Measurements from ENCODE around the gene KLHL29. TPM values are rescaled to one million over a fixed set of nuclear protein-coding genes. Genes with fewer than 3 reads are reported as not detected.

Gene KLHL29
- total and polyA plus RNA-seq, 10 of the 15 experiments (the other 5 are each of a cell fraction or from before 2014, with no cell fraction given): 1.4 to 19.5 (median 6.1) TPM

- FAIRE-seq (no peak), ATAC-seq (no peak), DNase-seq (ENCODE audit: low read depth, low spot score) (no peak)
- Histone ChIP-seq H2AFZ (ENCODE audit: control insufficient read depth, low read depth, low read length) (no peak overlapping the region), H4K20me1 (ENCODE audit: control insufficient read depth, insufficient read depth) (no peaks in the 10 kb centered on the region), H3K9me3 (replicated peaks; ENCODE audit: control insufficient read depth, insufficient read depth, low read length) (peaks cover 4% of the 10 kb centered on the region; the same call in 1 of the 3 replicates), H3K36me3 (ENCODE audit: control insufficient read depth in 2 of 2, insufficient read depth in 2 of 2, low read length in 1 of 2) (no peaks in the 10 kb centered on the region; a peak in 2 of 4 replicates), H3K4me3 (no peak overlapping the region), H3K79me2 (ENCODE audit: control insufficient read depth, insufficient read depth, low read length) (no peaks in the 10 kb centered on the region), H3K4me1 (ENCODE audit: control insufficient read depth, insufficient read depth, low read length) (no peaks in the 10 kb centered on the region), H3K27me3 (replicated peaks in 1 of 2; ENCODE audit: control insufficient read depth in 2 of 2, insufficient read depth in 2 of 2, low read length in 1 of 2) (no peaks in the 10 kb centered on the region), H3K27ac (ENCODE audit: control insufficient read depth, insufficient read depth) (no peak overlapping the region), H3K9ac (ENCODE audit: control insufficient read depth, insufficient read depth, low read length) (no peak overlapping the region), H3K4me2 (ENCODE audit: control insufficient read depth, insufficient read depth) (no peak overlapping the region)
- in situ Hi-C loops (cut with MboI) (no loop called here), intact Hi-C loops (cut with micrococcal nuclease; ENCODE audit: unreplicated experiment) (no loop called here)
- POLR2A ChIA-PET: no interaction called here
- no TSS peak for BruUV-seq (replicated peaks)
- SMC1A ChIA-PET (ENCODE audit: uncharacterized antibody, unreplicated experiment): no interaction called here
- RAD21 ChIA-PET (ENCODE audit: unreplicated experiment): no interaction called here
- CTCF ChIA-PET: no interaction called here
- TF ChIP-seq SUZ12 (IDR thresholded peaks at IDR 0.05; ENCODE audit: unreplicated experiment) (no peak), YBX1 (IDR thresholded peaks at IDR 0.05) (no peak), JUNB (IDR thresholded peaks at IDR 0.05) (no peak), MYB (IDR thresholded peaks at IDR 0.05; ENCODE audit: borderline replicate concordance, low read depth, low read length) (no peak), ZNF217 (IDR thresholded peaks at IDR 0.05) (no peak), SUPT20H (IDR thresholded peaks at IDR 0.05; ENCODE audit: borderline replicate concordance, control insufficient read depth, low read depth, low read length) (no peak), FOS (IDR thresholded peaks at IDR 0.05; ENCODE audit: borderline replicate concordance, extremely low read depth, insufficient read length) (no peak), ZNF622 (IDR thresholded peaks at IDR 0.05) (no peak), DPF2 (IDR thresholded peaks at IDR 0.05) (no peak), E2F8 (IDR thresholded peaks at IDR 0.05; ENCODE audit: low read depth, partially characterized antibody) (no peak), RCOR1 (conservative IDR thresholded peaks at IDR 0.05; ENCODE audit: low read depth, low read length) (no peak)
- TF ChIP-seq, protein P1, sequence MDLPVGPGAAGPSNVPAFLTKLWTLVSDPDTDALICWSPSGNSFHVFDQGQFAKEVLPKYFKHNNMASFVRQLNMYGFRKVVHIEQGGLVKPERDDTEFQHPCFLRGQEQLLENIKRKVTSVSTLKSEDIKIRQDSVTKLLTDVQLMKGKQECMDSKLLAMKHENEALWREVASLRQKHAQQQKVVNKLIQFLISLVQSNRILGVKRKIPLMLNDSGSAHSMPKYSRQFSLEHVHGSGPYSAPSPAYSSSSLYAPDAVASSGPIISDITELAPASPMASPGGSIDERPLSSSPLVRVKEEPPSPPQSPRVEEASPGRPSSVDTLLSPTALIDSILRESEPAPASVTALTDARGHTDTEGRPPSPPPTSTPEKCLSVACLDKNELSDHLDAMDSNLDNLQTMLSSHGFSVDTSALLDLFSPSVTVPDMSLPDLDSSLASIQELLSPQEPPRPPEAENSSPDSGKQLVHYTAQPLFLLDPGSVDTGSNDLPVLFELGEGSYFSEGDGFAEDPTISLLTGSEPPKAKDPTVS (IDR thresholded peaks at IDR 0.05; ENCODE audit: low read depth, low read length): no peak
- TF ChIP-seq, protein P2, sequence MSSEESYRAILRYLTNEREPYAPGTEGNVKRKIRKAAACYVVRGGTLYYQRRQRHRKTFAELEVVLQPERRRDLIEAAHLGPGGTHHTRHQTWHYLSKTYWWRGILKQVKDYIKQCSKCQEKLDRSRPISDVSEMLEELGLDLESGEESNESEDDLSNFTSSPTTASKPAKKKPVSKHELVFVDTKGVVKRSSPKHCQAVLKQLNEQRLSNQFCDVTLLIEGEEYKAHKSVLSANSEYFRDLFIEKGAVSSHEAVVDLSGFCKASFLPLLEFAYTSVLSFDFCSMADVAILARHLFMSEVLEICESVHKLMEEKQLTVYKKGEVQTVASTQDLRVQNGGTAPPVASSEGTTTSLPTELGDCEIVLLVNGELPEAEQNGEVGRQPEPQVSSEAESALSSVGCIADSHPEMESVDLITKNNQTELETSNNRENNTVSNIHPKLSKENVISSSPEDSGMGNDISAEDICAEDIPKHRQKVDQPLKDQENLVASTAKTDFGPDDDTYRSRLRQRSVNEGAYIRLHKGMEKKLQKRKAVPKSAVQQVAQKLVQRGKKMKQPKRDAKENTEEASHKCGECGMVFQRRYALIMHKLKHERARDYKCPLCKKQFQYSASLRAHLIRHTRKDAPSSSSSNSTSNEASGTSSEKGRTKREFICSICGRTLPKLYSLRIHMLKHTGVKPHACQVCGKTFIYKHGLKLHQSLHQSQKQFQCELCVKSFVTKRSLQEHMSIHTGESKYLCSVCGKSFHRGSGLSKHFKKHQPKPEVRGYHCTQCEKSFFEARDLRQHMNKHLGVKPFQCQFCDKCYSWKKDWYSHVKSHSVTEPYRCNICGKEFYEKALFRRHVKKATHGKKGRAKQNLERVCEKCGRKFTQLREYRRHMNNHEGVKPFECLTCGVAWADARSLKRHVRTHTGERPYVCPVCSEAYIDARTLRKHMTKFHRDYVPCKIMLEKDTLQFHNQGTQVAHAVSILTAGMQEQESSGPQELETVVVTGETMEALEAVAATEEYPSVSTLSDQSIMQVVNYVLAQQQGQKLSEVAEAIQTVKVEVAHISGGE (CRISPR knock-in tag; IDR thresholded peaks at IDR 0.05): no peak
- TF ChIP-seq, protein P3, sequence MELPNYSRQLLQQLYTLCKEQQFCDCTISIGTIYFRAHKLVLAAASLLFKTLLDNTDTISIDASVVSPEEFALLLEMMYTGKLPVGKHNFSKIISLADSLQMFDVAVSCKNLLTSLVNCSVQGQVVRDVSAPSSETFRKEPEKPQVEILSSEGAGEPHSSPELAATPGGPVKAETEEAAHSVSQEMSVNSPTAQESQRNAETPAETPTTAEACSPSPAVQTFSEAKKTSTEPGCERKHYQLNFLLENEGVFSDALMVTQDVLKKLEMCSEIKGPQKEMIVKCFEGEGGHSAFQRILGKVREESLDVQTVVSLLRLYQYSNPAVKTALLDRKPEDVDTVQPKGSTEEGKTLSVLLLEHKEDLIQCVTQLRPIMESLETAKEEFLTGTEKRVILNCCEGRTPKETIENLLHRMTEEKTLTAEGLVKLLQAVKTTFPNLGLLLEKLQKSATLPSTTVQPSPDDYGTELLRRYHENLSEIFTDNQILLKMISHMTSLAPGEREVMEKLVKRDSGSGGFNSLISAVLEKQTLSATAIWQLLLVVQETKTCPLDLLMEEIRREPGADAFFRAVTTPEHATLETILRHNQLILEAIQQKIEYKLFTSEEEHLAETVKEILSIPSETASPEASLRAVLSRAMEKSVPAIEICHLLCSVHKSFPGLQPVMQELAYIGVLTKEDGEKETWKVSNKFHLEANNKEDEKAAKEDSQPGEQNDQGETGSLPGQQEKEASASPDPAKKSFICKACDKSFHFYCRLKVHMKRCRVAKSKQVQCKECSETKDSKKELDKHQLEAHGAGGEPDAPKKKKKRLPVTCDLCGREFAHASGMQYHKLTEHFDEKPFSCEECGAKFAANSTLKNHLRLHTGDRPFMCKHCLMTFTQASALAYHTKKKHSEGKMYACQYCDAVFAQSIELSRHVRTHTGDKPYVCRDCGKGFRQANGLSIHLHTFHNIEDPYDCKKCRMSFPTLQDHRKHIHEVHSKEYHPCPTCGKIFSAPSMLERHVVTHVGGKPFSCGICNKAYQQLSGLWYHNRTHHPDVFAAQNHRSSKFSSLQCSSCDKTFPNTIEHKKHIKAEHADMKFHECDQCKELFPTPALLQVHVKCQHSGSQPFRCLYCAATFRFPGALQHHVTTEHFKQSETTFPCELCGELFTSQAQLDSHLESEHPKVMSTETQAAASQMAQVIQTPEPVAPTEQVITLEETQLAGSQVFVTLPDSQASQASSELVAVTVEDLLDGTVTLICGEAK (IDR thresholded peaks at IDR 0.05; ENCODE audit: borderline replicate concordance): no peak
These were observed 222.0 kb downstream of the KLHL29 start for GRCh38 chr2:23606968-23607367.
